Endometrium (tissue), 2 donors: ENCODE results near the gene MAST4.

Source experiments
- FAIRE-seq: peaks from 2 replicates; lab custom pipeline; 2012; peaks lifted over from hg19 to GRCh38; lab: Jason Lieb, UNC
- donor health status: control.
- donor health status: control.

The MAST4 gene

GRCh38 chr5:66848749-66849641 lies 252.8 kb downstream of the MAST4 start:
- FAIRE-seq = no peak

- FAIRE-seq = no peak
Observed at GRCh38 chr5:66849803-66850202, 253.6 kb downstream of the MAST4 start.

DNA sequence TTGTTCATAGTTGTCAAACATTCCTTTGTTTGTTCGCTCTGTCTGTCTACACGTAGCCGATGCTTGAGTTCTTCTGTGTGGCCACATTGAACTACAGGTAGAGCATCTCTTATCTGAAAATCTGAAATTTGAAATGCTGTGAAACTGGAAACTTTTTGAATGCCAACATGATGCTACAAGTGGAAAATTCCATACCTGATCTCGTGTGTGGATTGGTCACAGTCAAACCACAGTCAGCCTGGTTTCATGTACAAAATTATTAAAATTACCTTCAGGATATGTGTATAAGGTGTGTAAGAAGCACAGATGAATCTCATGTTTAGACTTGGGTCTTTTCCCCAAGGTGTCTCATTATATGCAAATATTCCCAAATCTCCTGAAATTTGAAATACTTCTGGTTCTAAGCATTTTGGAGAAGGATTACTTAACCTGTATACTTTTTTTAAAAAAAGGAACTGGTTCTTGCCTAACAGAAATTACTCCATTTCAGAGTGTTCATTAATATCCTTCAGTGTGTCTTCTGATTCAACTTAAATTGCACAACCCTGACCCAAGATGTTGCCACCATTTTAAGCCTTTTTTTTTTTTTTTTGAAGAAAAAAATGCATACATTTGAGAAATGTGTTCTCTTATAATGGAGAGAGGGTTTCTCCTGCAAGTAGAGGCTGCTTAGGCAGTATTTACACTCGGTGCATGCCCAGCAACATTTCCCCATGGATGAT lies 254.3 kb downstream of the MAST4 start:
- FAIRE-seq = no peak

DNA sequence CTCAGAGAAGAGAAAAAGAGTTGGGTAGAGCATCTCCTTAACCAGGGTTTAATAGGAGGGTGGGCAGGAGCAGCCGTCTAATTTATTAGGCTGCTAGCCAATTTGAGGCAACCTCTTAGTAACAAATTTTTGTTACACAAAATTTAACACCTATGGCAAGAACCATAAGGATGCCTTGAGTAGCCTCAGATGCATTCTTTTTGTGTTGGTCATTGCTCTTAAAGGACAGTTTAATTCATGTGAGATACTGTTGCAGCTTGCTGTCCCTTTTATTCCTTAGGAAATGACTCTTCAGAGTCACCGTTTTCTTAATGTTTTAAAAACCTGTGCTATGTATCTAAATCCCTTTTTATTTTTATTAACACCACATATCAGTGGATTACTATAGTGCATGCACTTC lies 255.1 kb downstream of the MAST4 start:
- FAIRE-seq = no peak

DNA sequence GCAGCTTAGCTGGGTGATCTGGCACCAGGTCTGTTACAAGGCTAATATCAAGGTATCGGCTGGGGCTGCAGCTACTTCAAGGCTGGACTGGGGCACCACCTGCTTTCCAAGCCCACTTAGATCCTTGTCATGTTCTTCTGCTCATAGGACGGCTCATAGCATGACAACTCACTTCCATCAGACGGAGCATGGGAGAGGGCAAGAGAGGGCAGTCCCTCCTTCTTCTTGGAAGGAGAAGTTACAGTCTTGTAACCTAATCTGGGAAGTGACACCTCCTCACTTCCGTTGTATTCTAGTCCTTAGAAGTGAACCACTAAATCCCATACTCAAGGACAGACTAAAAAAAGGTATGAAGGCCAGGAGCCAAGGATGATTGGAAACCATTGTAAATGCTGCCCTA lies 258.2 kb downstream of the MAST4 start:
- no peak for FAIRE-seq

DNA sequence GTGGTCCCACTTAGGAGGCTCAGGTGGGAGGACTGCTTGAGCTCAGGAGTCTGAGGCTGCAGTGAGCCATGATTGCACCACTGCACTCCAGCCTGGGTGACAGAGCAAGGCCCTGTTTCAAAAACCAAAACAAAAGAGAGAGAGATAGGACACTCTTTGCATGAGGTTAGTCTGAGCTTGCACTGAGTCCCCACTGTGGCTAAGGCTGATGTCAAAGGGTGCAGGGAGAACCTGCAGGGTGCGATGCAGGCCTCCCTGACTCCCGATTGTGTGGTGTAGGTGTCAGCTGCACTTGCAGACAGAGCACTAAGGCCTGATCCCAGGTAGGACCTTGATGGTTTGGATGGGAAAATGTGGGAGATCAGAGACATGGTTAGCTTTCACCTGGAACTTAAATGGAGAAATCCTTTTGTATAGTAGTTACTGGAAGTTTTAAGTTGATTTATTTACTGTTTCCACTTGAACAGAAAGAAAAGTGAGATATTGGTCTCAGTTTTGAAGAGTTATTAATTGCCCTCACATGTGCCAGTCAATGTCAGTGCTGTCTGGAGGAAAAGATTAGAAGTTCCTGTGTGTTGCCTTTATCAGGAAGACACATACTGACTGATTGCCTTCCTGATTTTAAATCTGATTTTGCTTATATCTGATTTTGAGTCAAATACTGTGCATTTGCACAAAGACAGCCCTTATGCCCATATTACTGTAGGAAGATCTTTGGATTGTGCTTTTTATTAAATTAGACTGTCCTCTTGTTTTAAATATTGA lies 260.0 kb downstream of the MAST4 start:
- FAIRE-seq = no peak

GRCh38 chr5:66859526-66859925 lies 263.3 kb downstream of the MAST4 start:
- FAIRE-seq = no peak

DNA sequence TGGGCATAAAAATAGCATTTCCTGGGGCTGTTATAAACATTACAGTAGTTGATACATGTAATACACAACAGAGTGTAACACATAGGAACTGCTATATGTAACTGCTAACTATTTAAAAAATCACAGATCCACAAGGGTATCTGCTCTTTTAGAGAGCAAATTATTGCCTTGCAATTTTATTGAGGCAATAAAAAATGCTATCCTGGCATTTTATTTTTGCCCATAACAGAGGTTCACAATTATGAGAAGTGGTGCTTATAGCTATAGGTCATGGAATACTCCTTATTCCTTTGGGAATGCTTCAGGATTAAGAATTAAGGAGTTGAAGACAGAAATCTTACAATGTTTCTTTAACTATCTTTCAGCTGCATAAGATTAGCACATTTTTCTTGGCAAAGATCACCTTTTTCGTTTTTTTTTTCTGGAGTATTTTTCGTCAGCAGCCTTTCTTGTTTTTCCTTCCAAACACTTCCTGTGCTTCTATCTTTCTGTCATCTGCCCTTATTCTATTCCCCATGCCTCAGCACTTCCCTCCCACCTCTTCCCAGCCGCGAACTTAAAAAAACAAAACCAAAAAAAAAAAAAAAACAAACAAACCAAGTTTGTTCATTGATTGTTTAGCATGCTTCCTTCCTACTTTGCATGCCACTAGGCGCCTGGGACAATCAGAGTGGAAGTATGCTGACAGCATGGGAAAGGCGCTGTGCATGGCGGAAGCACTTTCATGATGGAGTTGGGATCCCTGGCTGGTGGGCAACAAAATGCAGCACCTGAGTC lies 264.2 kb downstream of the MAST4 start:
- no peak for FAIRE-seq

- FAIRE-seq = no peak
Observed at GRCh38 chr5:66861402-66861801, 265.2 kb downstream of the MAST4 start.

GRCh38 chr5:66862020-66862419 lies 265.8 kb downstream of the MAST4 start:
- FAIRE-seq = no peak

DNA sequence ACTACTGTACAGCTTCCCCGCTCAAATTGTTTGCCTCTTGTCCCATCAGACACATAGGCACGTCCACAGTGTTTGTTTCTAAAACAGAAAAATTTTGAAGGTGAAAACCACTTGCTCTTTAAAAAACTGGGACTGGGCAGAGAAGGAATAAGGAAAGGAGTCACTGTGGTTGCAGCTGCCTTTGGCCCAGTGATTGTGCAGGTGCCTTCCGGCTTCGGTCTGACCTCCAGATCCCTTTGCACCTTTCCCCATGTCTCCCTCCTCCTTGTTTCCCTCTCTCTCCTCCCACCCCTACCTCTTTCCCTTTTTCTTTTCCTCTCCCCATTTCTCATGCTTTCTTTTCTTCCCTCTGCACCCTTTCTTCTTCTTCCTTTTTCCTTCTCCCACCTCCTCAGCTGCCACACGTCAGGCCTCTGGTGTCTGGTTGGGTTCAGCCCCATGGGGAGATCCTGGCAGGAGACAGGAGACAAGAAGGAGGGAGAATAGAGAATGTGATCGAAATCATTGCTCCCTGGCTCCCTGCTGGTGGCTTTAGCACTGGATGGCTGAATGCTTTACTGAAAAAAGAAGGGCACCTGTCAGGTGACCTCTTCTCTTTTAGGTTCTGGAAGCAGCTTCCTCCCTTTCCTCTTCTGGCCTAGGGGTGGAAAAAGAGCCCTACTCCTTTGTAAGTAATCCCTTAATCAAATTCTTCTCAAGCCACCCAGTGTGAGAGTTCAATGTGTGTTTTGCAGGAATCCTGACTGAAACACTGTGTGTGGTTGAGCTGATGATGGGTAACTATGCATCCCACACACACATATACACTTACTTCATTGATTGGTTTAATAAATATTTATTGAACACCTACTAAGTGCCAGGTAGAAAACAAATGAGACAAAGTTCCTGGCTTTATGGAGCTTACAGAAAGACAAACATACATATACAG lies 267.3 kb downstream of the MAST4 start:
- FAIRE-seq = no peak

- no peak for FAIRE-seq
Observed at GRCh38 chr5:66864240-66864884, 268.2 kb downstream of the MAST4 start.

DNA sequence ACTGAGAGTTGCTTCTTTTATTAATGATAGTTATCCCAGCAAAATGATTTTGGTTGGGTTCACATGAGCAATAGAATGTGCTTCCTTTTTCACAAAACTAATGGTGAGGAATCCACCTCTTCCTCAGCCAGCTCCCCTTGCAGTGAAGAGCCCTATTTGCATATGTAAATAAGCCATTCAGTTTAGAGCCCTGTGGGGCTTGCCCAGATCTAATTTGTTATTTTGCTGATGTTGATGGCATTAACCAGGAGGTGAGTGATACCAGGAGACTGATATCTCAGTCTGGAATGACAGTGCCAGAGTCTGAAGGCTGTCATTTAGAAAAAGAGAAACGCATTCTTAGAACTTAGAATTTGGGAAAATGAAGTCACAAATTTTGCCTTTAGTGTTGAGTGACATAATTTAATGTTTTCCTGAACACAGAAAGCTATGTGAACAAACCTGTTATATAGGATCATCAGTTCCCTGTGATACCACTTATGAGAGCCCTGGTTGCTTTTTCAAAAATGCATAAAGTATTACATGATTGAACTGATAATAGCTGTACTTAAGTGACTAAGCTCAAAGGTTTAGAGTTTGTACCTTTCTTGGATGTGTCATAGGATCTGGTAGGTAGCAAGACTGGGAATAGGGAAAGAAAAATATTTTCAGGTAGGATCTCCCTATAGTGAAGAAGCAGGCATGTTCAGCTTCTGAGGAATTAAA lies 271.6 kb downstream of the MAST4 start:
- FAIRE-seq = no peak

DNA sequence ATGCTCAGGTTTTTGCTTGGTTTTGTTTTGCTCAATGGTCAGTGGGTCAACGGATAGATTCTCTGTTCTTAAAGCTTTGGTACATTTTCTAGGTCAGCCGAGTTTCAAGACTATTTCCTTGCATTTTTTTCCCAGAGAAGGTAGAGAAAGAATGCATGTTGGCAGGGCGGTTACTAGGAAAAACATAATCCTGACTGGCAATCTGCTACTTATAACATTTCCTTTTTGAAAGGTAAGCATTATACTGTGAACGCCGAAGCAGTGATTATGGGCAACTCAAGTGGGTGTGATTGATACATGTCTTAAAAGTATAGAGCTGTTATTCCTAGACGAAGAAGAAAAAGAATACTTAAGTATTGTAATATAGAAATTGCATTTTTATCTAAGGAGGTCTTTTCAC lies 273.2 kb downstream of the MAST4 start:
- FAIRE-seq = no peak

- no peak for FAIRE-seq
Observed at GRCh38 chr5:66870708-66871107, 274.5 kb downstream of the MAST4 start.

DNA sequence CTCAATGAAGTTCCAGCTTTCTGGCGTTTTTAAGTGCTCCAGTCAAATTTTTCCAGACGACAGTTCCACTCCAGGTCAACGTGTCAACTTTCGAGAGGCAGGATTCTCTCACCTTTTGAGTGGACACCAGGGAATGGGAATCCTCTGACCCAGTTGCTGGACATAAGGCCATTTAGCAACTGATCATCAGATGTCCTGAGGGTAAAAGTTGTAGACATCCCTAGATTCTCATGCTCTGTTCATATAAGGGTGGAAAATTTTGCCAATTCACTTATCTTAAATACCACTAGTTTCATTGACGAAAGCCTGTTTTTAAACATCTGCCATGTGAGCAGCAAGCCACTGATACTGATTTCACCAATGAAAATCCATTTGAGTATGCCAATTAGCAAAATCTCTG lies 275.5 kb downstream of the MAST4 start:
- FAIRE-seq = no peak

DNA sequence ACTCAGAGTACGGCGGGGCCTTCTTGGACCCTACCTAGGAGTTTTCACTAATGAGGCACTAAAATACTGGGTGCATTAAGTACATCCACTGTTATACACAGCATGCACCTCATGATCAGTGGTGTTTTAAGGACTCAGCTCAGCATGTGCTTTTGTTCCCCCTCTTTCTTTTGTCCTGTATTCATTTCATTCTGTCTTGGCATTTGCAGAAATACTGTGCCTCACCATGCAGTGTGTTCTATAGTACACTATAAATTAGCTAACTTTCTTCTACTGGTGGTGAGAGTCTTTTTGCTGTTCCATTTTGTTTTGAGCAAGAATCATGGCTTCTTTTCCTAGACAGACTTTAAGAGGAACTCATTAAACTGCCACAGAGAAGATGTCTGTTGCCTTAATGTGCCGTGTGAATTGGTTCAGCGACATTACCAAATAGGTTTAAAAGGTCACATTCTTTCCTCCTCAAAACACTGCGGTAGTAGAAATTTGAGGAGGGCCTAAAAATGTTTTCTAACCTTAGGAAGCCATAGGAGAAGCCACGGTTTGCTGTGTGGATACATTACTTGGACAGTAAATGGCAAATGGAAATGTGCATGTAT lies 276.6 kb downstream of the MAST4 start:
- FAIRE-seq = no peak

- no peak for FAIRE-seq
Observed at GRCh38 chr5:66874004-66874403, 277.8 kb downstream of the MAST4 start.

DNA sequence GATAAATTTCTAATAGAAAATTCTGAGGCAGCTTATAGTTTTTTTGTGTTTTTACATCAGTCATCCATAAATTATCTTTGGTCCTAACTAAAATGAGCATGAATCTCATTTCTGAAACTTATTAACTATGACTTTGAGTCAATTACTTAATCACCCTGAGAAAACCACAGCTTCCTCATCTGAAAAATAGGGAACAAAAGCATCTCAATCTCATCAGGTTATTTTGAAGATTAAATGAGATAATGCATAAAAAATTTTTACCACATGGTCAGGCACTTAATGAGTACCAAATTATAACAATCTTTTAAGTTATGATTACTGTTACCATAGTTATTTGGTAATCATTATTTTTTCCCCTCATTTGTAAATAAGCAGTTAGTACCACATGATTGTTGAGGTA lies 279.1 kb downstream of the MAST4 start:
- FAIRE-seq = no peak
